ENCODE results near the gene ELOVL6. TPM values are rescaled to one million over a fixed set of nuclear protein-coding genes. Genes with fewer than 3 reads are reported as not detected.
"Not testable (repeated sequence)": the region's sequence is repeated elsewhere in the genome, so short reads cannot be mapped to it uniquely, and the experiment has no call there.

Gene ELOVL6
- total and polyA plus RNA-seq, 10 donors = 0.58 to 4.5 (median 3.3) TPM

DNA sequence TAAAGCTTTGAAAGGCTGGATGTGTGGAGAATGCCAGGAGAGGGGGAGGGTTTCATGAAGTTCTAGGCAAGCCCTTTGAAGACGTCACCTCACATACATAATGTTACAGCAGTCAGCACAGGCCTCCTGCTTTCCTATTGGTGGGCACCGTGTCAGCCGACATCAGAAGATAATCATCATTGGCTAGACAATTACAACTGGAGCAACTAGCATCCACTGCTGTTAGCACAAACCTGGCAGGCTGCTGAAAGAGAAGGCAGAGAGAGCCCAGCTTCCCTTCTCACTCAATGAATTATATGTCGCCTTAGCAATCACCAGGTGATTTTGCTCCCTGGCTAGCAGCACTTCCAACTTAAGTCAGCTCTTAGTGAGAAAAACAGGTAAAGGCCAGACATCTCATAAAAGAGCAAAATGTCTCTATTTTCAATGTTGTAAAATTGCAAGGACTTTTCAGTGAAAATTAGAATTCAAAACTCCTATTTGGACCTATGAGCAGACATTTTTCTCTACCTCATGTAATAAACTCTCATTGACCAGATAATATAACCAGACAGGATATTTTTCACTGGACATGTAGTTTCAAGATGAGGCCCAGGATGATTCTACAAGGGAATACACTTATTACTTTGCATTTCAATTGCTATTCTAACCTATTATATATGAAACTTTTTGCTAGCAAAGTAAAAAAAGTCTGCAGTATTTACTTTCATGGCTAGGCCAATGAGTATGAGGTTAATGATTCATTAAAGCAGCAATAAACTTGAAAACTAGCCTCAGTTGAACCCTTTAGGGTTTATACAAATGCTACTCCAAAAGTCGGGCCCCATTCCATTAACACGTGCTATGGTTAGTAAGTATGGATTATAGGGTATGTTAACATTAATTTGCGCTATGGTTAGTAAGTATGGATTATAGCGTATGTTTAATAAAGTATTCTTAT is 4.3 kb downstream of the ELOVL6 start:
- H3K27me3 ChIP-seq (replicated peaks in 1 of 7) = peaks cover 0 to 3% (median 0%) of the 10 kb centered on the region in 7 donors
- DNase-seq = peak; percentile 90
- WGBS, 5 donors = 56 to 59% (median 57%) methylated on average over 8 of the region's 8 CpGs
- TF ChIP-seq POLR2AphosphoS5 (IDR thresholded peaks at IDR 0.05) = peak in 1 of 3 donors; percentile 86
- TF ChIP-seq CTCF (IDR thresholded peaks at IDR 0.05 in 8 of 11, conservative IDR thresholded peaks at IDR 0.05 in 3 of 11) = no peak
- TF ChIP-seq POLR2A (IDR thresholded peaks at IDR 0.05) = peak in 1 of 3 donors; percentile 57
- peaks cover 0 to 54% (median 31%) of the 10 kb centered on the region in 6 donors for H3K4me1 ChIP-seq
- no peaks in the 10 kb centered on the region for H3K9me3 ChIP-seq
- no peaks in the 10 kb centered on the region for H3K36me3 ChIP-seq
- H3K27ac ChIP-seq = peak overlapping the region in 5 of 8 donors; percentile 34 to 54 (median 47)
- H3K4me3 ChIP-seq = no peak overlapping the region
- intact Hi-C loops (cut with DNase I; ENCODE audit: low total_unique reads) = no loop called here

DNA sequence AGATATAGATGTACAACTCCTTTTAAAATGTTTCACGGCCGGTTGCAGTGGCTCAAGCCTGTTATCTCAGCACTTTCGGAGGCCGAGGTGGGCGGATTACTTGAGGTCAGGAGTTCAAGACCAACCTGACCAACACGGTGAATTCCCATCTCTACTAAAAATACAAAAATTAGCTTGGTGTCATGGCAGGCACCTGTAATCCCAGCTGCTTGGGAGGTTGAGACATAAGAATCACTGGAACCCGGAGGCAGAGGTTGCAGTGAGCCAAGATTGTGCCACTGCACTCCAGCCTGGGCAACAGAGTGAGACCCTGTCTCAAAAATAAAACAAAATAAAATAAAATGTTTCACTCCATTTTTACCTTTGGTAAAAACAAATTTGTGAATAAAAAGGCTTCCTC is 5.1 kb downstream of the ELOVL6 start:
- peaks cover 0 to 45% (median 24%) of the 10 kb centered on the region in 6 donors for H3K4me1 ChIP-seq
- DNase-seq; intact Hi-C loops (cut with DNase I; ENCODE audit: low total_unique reads); H3K4me3 ChIP-seq; H3K27me3 ChIP-seq (replicated peaks in 1 of 7); H3K9me3 ChIP-seq; H3K36me3 ChIP-seq: not testable (repeated sequence)
- WGBS, 5 donors = 68 to 85% (median 80%) methylated on average over 7 of the region's 7 CpGs
- peak overlapping the region in 3 of 8 donors; percentile 34 to 54 (median 53) for H3K27ac ChIP-seq

DNA sequence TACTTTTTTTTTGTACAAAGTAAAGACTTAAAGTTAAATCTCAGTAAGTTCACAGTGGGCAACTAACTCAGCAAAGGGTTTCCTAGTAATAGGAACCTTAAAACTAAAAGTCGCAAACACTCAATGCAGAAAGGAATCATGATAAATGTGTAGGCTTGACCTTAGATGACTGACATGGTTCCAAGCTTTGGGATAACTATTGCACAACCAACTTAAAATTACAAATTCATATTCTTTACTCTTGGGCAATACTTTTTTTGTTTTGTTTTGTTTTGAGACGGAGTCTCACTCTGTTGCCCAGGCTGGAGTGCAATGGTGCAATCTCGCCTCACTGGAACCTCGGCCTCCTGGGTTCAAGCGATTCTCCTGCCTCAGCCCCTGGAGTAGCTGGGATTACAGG is 8.2 kb downstream of the ELOVL6 start:
- WGBS, 5 donors = 83 to 95% (median 90%) methylated on average over 5 of the region's 5 CpGs
- intact Hi-C loops (cut with DNase I; ENCODE audit: low total_unique reads) = no loop called here

DNA sequence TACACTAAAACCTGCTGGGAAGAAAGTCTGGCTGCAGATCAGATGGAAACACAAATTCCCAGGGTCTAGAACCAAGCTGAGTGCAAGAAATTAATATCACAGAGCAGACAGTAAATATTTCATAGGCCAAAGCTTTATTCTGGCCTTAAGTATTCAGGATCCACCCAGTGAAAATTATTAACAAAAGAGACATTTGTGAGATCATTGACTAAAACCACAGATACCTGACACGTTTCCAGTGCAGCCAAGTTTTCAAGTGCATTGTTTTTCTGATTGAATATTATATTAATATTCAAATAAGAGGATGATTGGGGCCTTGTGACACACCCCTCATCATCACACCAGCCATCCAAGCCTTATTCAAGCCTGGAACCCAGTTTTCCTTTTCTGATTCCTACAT is 10.3 kb downstream of the ELOVL6 start:
- Histone ChIP-seq H3K4me3 (no peak overlapping the region), H3K4me1 (peaks cover 0 to 5% (median 0%) of the 10 kb centered on the region in 6 donors), H3K9me3 (no peaks in the 10 kb centered on the region), H3K27me3 (replicated peaks in 1 of 7) (no peaks in the 10 kb centered on the region), H3K27ac (no peak overlapping the region), H3K36me3 (no peaks in the 10 kb centered on the region)
- no peak for DNase-seq
- 52 to 77% (median 62%) methylated on average over 1 of the region's 1 CpG for WGBS, 5 donors
- intact Hi-C loops (cut with DNase I; ENCODE audit: low total_unique reads) = no loop called here
- TF ChIP-seq POLR2AphosphoS5 (IDR thresholded peaks at IDR 0.05) (no peak), CTCF (IDR thresholded peaks at IDR 0.05 in 8 of 11, conservative IDR thresholded peaks at IDR 0.05 in 3 of 11) (no peak)

More for the DNA sequence above, 8.2 kb downstream of the ELOVL6 start:
- Histone ChIP-seq H3K4me1 (peaks cover 0 to 23% (median 10%) of the 10 kb centered on the region in 6 donors), H3K27ac (no peak overlapping the region), H3K36me3 (no peaks in the 10 kb centered on the region), H3K4me3 (no peak overlapping the region), H3K27me3 (replicated peaks in 1 of 7) (no peaks in the 10 kb centered on the region), H3K9me3 (no peaks in the 10 kb centered on the region)
- no peak for DNase-seq
- no peak for TF ChIP-seq POLR2A (IDR thresholded peaks at IDR 0.05)
- no peak for TF ChIP-seq POLR2AphosphoS5 (IDR thresholded peaks at IDR 0.05)
- TF ChIP-seq CTCF (IDR thresholded peaks at IDR 0.05 in 8 of 11, conservative IDR thresholded peaks at IDR 0.05 in 3 of 11) = no peak

Data from spleen (tissue), 11 donors.